CD14-positive monocyte (primary cell): ENCODE measurements around the gene TAF6. TPM values are rescaled to one million over a fixed set of nuclear protein-coding genes. Genes with fewer than 3 reads are reported as not detected.

Experiments
- DNase-seq, 3 donors: peaks; one replicate each; pipeline ENCODE4 v3.0.0-alpha.2; 2011 to 2022
- H2AFZ ChIP-seq: 2 replicates; pipeline ENCODE4 v1.6.0; 2012; ENCODE audit warnings: mild to moderate bottlenecking, low read depth, low read length, inconsistent platforms; ENCODE audit not compliant: insufficient read depth, poor library complexity, severe bottlenecking
- H3K27ac ChIP-seq, 2 donors: 1 replicate in 1 of 2; 2 replicates in 1 of 2; pipeline ENCODE4 v1.5.1; 2012 to 2013; ENCODE audit warnings: low read length in 2 of 2, control low read depth in 1 of 2, inconsistent platforms in 1 of 2, low read depth in 1 of 2, mild to moderate bottlenecking in 1 of 2
- H3K27me3 ChIP-seq, 2 donors: one replicate each; pipeline versions ENCODE4 v1.6.0 to v1.6.1; 2011 to 2013; ENCODE audit warnings: low read length in 2 of 2; ENCODE audit not compliant: control insufficient read depth in 2 of 2, insufficient read depth in 2 of 2
- H3K36me3 ChIP-seq, 2 donors: replicated peaks in 1 of 2; 1 replicate in 1 of 2; 2 replicates in 1 of 2; pipeline versions ENCODE4 v1.5.1 to v1.6.1; 2012 to 2013; ENCODE audit warnings: low read length in 2 of 2, control low read depth in 1 of 2, inconsistent platforms in 1 of 2, mild to moderate bottlenecking in 1 of 2; ENCODE audit not compliant: insufficient read depth in 2 of 2, control insufficient read depth in 1 of 2
- H3K4me1 ChIP-seq, 2 donors: 1 replicate in 1 of 2; 2 replicates in 1 of 2; pipeline versions ENCODE4 v1.5.1 to v1.6.1; 2012 to 2013; ENCODE audit warnings: low read length in 2 of 2, control low read depth in 1 of 2, inconsistent platforms in 1 of 2, mild to moderate bottlenecking in 1 of 2, moderate library complexity in 1 of 2; ENCODE audit not compliant: insufficient read depth in 2 of 2, control insufficient read depth in 1 of 2
- H3K4me2 ChIP-seq: replicated peaks from 2 replicates; pipeline ENCODE3; 2012; ENCODE audit warnings: low read length, moderate library complexity, mild to moderate bottlenecking; ENCODE audit not compliant: poor library complexity, severe bottlenecking; ENCODE audit errors: extremely low read depth
- H3K4me3 ChIP-seq, 3 experiments: fragments of 200-600 bp in 1 of 3; sonication (generic) in 1 of 3; replicated peaks in 1 of 3; 1 replicate in 2 of 3; 2 replicates in 1 of 3; pipeline ENCODE4 v1.5.1; 2011 to 2013; ENCODE audit warnings: low read length in 3 of 3, mild to moderate bottlenecking in 3 of 3, control low read depth in 2 of 3, low read depth in 2 of 3, inconsistent platforms in 1 of 3, moderate library complexity in 1 of 3
- H3K79me2 ChIP-seq: 2 replicates; pipeline ENCODE4 v1.6.0; 2012; ENCODE audit warnings: mild to moderate bottlenecking, control low read depth, inconsistent platforms, low read length, moderate library complexity; ENCODE audit not compliant: insufficient read depth
- H3K9ac ChIP-seq: 2 replicates; pipeline ENCODE4 v1.6.0; 2017; ENCODE audit warnings: low read length, mild to moderate bottlenecking; ENCODE audit not compliant: insufficient read depth, poor library complexity, severe bottlenecking
- H3K9me3 ChIP-seq, 2 donors: replicated peaks in 1 of 2; 1 replicate in 1 of 2; 2 replicates in 1 of 2; pipeline versions ENCODE4 v1.5.1 to v1.6.1; 2012 to 2013; ENCODE audit warnings: low read length in 2 of 2, control low read depth in 1 of 2; ENCODE audit not compliant: control insufficient read depth in 1 of 2, insufficient read depth in 1 of 2
- H4K20me1 ChIP-seq: 2 replicates; pipeline ENCODE4 v1.6.0; 2012; ENCODE audit warnings: mild to moderate bottlenecking, low read length, control low read depth, moderate library complexity; ENCODE audit not compliant: insufficient read depth
- H3K27ac Mint-ChIP-seq, 7 donors: one replicate each; pipeline ENCODE4 v1.8.0; 2020; ENCODE audit warnings: mild to moderate bottlenecking in 7 of 7, mixed read lengths in 7 of 7, moderate library complexity in 6 of 7, inconsistent platforms in 2 of 7
- H3K27me3 Mint-ChIP-seq, 3 donors: one replicate each; pipeline ENCODE4 v1.8.0; 2021 to 2022; ENCODE audit warnings: low read depth in 3 of 3, mild to moderate bottlenecking in 3 of 3, mixed read lengths in 3 of 3, moderate library complexity in 3 of 3, inconsistent platforms in 1 of 3
- H3K36me3 Mint-ChIP-seq, 2 donors: one replicate each; pipeline ENCODE4 v1.8.0; 2020; ENCODE audit warnings: mixed read lengths in 2 of 2, inconsistent platforms in 1 of 2, mild to moderate bottlenecking in 1 of 2
- H3K4me1 Mint-ChIP-seq: one replicate; pipeline ENCODE4 v1.8.0; 2020; ENCODE audit warnings: mild to moderate bottlenecking, mixed read lengths
- H3K4me3 Mint-ChIP-seq, 2 donors: one replicate each; pipeline ENCODE4 v1.8.0; 2020; ENCODE audit warnings: mild to moderate bottlenecking in 2 of 2, mixed read lengths in 2 of 2, moderate library complexity in 1 of 2
- H3K9me3 Mint-ChIP-seq, 7 donors: one replicate each; pipeline ENCODE4 v1.8.0; 2020 to 2022; ENCODE audit warnings: mixed read lengths in 7 of 7, mild to moderate bottlenecking in 6 of 7, moderate library complexity in 6 of 7, inconsistent platforms in 2 of 7
- WGBS: methylation state at CpG from one replicate; pipeline ENCODE4 v1.1.5; 2013; ENCODE audit warnings: missing lambda C conversion rate; ENCODE audit not compliant: insufficient coverage; 5-methylcytosine and 5-hydroxymethylcytosine counted together
- intact Hi-C, 2 donors: fragments of 100-400 bp; cut with micrococcal nuclease; formaldehyde crosslinking; loops; one replicate each; pipeline versions ENCODE4 v1.15.0 to v1.15.1; 2023
- polyA plus RNA-seq, 3 donors: library from polyadenylated mRNA; depleted of rRNA in 1 of 3; unstranded in 2 of 3; stranded (reverse) in 1 of 3; fragments of 300-500 nt in 2 of 3; fragments of >200 nt in 1 of 3; fragmentation: Illumina TruSeq in 2 of 3; gene quantifications; 1 replicate in 2 of 3; 2 replicates in 1 of 3; pipeline ENCODE4 v1.2.3, GENCODE V29; 2012 to 2021
- TF ChIP-seq, protein P1 (sequence below): fragments of 200-600 bp; IDR thresholded peaks from one replicate; pipeline ENCODE4 v1.8.0; 2022; ENCODE audit warnings: antibody characterized with exemption, mild to moderate bottlenecking

TAF6 gene
- polyA plus RNA-seq, 3 donors: 9.6 to 28.9 (median 11.0) TPM

DNA sequence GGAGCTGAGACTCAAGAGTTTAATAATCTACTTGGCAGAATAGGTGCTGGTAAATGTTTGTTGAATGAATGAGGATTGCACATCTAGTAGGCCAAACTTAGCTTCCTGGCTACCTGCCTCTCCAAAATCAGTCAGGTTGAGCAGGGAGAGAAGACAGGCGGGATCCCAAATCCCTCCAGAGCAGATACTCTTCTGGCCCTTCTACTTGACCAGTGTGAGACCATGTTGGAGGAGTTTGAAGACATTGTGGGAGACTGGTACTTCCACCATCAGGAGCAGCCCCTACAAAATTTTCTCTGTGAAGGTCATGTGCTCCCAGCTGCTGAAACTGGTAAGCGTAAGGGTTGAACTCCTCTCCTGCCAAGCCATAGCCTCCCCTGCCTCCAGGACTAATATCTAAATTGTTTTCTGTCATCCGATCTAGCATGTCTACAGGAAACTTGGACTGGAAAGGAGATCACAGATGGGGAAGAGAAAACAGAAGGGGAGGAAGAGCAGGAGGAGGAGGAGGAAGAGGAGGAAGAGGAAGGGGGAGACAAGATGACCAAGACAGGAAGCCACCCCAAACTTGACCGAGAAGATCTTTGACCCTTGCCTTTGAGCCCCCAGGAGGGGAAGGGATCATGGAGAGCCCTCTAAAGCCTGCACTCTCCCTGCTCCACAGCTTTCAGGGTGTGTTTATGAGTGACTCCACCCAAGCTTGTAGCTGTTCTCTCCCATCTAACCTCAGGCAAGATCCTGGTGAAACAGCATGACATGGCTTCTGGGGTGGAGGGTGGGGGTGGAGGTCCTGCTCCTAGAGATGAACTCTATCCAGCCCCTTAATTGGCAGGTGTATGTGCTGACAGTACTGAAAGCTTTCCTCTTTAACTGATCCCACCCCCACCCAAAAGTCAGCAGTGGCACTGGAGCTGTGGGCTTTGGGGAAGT is 5.4 kb upstream of the TAF6 start:
- Histone ChIP-seq H3K27me3 (peaks cover 0 to 14% of the 10 kb centered on the region in 2 donors), H3K4me1 (peaks cover 52 to 63% of the 10 kb centered on the region in 2 donors), H3K36me3 (no peaks in the 10 kb centered on the region), H2AFZ (no peak overlapping the region), H3K4me2 (peak overlapping the region; percentile 53), H4K20me1 (peaks cover 3% of the 10 kb centered on the region), H3K4me3 (peak overlapping the region in 1 of 3 experiments; percentile 43), H3K9me3 (no peaks in the 10 kb centered on the region), H3K9ac (peak overlapping the region; percentile 33), H3K79me2 (peaks cover 17% of the 10 kb centered on the region), H3K27ac (peak overlapping the region in 1 of 2 donors; percentile 62)
- WGBS: 40% methylated on average over 1 of the region's 4 CpGs
- Mint-ChIP-seq H3K27ac (peak overlapping the region; percentile 11 to 79 (median 64)), H3K9me3 (peaks cover 0 to 3% (median 0%) of the 10 kb centered on the region in 7 donors), H3K4me1 (peaks cover 55% of the 10 kb centered on the region), H3K36me3 (peaks cover 2 to 3% of the 10 kb centered on the region in 2 donors), H3K27me3 (peaks cover 10 to 17% (median 13%) of the 10 kb centered on the region in 3 donors), H3K4me3 (peak overlapping the region; percentile 22 to 32)
- TF ChIP-seq, protein P1, sequence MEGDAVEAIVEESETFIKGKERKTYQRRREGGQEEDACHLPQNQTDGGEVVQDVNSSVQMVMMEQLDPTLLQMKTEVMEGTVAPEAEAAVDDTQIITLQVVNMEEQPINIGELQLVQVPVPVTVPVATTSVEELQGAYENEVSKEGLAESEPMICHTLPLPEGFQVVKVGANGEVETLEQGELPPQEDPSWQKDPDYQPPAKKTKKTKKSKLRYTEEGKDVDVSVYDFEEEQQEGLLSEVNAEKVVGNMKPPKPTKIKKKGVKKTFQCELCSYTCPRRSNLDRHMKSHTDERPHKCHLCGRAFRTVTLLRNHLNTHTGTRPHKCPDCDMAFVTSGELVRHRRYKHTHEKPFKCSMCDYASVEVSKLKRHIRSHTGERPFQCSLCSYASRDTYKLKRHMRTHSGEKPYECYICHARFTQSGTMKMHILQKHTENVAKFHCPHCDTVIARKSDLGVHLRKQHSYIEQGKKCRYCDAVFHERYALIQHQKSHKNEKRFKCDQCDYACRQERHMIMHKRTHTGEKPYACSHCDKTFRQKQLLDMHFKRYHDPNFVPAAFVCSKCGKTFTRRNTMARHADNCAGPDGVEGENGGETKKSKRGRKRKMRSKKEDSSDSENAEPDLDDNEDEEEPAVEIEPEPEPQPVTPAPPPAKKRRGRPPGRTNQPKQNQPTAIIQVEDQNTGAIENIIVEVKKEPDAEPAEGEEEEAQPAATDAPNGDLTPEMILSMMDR: no peak
- intact Hi-C loops: loop anchor here in 1 of 2 donors (5.0 to 10.0 kb wide), 2 partner anchors 202 to 550 kb away; partner anchors contain the start of gene GNB2
- DNase-seq: no peak

DNA sequence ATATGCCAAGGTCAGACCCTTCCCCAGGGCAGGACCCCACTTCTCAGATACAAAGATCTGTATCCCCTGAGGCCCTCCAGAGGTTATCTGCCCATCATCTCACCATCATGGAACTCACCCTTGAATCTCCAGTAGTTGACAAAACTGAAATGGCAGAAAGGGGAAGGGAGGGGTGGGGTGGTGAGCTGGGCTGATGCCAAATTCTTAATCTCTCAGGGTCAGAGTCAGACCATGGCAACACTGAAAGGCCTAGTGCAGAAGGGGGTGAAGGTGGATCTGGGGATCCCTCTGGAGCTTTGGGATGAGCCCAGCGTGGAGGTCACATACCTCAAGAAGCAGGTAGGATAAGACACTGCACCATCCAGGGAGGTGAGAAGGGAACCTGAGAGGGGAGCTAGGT is 3.4 kb upstream of the TAF6 start:
- TF ChIP-seq, protein P1: no peak
- Mint-ChIP-seq H3K4me3 (no peak overlapping the region), H3K9me3 (peaks cover 0 to 1% (median 0%) of the 10 kb centered on the region in 7 donors), H3K27ac (peak overlapping the region in 4 of 7 donors; percentile 41 to 64 (median 51)), H3K4me1 (peaks cover 59% of the 10 kb centered on the region), H3K36me3 (peaks cover 2 to 3% of the 10 kb centered on the region in 2 donors), H3K27me3 (no peaks in the 10 kb centered on the region)
- H3K27ac ChIP-seq: no peak overlapping the region
- intact Hi-C loops: loop anchor here in 1 of 2 donors (10.0 kb wide), 1 partner anchor 552 kb away; the partner anchor contains the start of gene GNB2
- no peak for DNase-seq
- no peak overlapping the region for H3K4me2 ChIP-seq
- no peaks in the 10 kb centered on the region for H3K9me3 ChIP-seq
- no peak overlapping the region for H3K4me3 ChIP-seq
- H3K79me2 ChIP-seq: peaks cover 28% of the 10 kb centered on the region
- H3K36me3 ChIP-seq: no peaks in the 10 kb centered on the region
- WGBS: 100% methylated on average over 1 of the region's 1 CpG
- no peak overlapping the region for H2AFZ ChIP-seq
- no peak overlapping the region for H3K9ac ChIP-seq
- H3K27me3 ChIP-seq: no peaks in the 10 kb centered on the region
- H4K20me1 ChIP-seq: peaks cover 3% of the 10 kb centered on the region
- peaks cover 55 to 64% of the 10 kb centered on the region in 2 donors for H3K4me1 ChIP-seq
